Tibial artery (tissue), 4 donors: Measurements from ENCODE around the gene CHMP4A.

Experiments used
- DNase-seq, 2 donors: peaks; one replicate each; pipeline ENCODE4 v3.0.0-alpha.2; 2019
- H3K27ac ChIP-seq, 2 donors: fragments of 200-600 bp; sonication (generic) in 1 of 2; 1 replicate in 1 of 2; 2 replicates in 1 of 2; pipeline ENCODE4 v1.5.1; 2018 to 2019; ENCODE audit warnings: mild to moderate bottlenecking in 1 of 2
- H3K27me3 ChIP-seq, 2 donors: fragments of 200-600 bp; sonication (generic) in 1 of 2; one replicate each; pipeline versions ENCODE4 v1.5.1 to v1.6.0; 2016 to 2019
- H3K36me3 ChIP-seq, 3 donors: fragments of 200-600 bp; sonication (generic) in 2 of 3; one replicate each; pipeline ENCODE4 v1.5.1; 2016 to 2019; ENCODE audit warnings: mild to moderate bottlenecking in 2 of 3
- H3K4me1 ChIP-seq, 4 donors: fragments of 200-600 bp; sonication (generic) in 2 of 4; 1 replicate in 3 of 4; 2 replicates in 1 of 4; pipeline ENCODE4 v1.5.1; 2016 to 2019
- H3K4me3 ChIP-seq, 2 donors: fragments of 200-600 bp; sonication (generic) in 1 of 2; 1 replicate in 1 of 2; 2 replicates in 1 of 2; pipeline ENCODE4 v1.5.1; 2018 to 2019; ENCODE audit warnings: mild to moderate bottlenecking in 2 of 2
- H3K9me3 ChIP-seq, 3 donors: fragments of 200-600 bp; sonication (generic) in 1 of 3; one replicate each; pipeline ENCODE4 v1.5.1; 2016 to 2019
- CTCF ChIP-seq, 2 experiments: fragments of 200-600 bp in 1 of 2; fragments of 450-650 bp in 1 of 2; IDR thresholded peaks; one replicate each; pipeline ENCODE4 v1.5.1; 2017 to 2019; ENCODE audit warnings: antibody characterized with exemption in 2 of 2, mild to moderate bottlenecking in 1 of 2, moderate library complexity in 1 of 2
- intact Hi-C: fragments of 100-400 bp; cut with DNase I; formaldehyde crosslinking; loops from one replicate; pipeline ENCODE4 v1.15.0; 2023; ENCODE audit warnings: low total_unique reads

Gene CHMP4A

DNA sequence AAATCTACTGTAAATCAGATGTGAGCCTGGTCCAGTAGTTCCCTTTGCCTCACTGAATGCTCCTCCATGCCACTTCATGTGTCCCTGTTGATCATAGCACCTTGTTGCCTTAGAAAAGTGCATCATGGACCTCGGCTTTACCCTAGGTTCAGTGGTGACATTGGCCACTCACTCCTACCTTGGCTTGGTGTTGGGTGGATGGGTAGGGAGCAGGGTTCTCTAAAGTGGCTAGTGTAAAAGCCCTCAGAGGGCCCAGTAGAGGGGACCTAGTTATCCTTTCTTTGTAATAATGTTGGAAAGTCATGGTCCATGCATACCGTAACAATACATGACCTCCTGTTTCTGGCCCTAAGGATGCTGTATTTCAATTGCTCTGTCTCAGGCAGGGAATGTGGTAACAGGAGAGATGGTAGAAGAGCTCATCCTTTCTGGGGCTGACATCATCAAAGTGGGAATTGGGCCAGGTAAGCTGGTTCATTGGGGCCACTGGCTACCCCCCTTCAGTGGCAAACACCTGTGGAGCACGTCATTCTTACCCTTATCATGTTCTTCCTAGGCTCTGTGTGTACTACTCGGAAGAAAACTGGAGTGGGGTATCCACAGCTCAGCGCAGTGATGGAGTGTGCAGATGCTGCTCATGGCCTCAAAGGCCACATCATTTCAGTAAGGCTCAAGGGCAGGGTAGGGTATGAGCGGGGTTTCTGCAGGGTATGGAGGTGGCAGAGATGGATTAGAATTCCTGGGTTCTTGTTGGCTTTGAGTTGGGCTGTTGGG lies 23.6 kb upstream of the CHMP4A start:
- H3K4me3 ChIP-seq = no peak overlapping the region
- H3K27me3 ChIP-seq = no peaks in the 10 kb centered on the region
- H3K4me1 ChIP-seq = peaks cover 0 to 59% (median 41%) of the 10 kb centered on the region in 4 donors
- DNase-seq = peak in 1 of 2 donors; percentile 32
- H3K27ac ChIP-seq = no peak overlapping the region
- TF ChIP-seq CTCF (IDR thresholded peaks at IDR 0.05) = no peak
- H3K9me3 ChIP-seq = no peaks in the 10 kb centered on the region
- intact Hi-C loops = no loop called here
- peaks cover 45 to 61% (median 57%) of the 10 kb centered on the region in 3 donors for H3K36me3 ChIP-seq

DNA sequence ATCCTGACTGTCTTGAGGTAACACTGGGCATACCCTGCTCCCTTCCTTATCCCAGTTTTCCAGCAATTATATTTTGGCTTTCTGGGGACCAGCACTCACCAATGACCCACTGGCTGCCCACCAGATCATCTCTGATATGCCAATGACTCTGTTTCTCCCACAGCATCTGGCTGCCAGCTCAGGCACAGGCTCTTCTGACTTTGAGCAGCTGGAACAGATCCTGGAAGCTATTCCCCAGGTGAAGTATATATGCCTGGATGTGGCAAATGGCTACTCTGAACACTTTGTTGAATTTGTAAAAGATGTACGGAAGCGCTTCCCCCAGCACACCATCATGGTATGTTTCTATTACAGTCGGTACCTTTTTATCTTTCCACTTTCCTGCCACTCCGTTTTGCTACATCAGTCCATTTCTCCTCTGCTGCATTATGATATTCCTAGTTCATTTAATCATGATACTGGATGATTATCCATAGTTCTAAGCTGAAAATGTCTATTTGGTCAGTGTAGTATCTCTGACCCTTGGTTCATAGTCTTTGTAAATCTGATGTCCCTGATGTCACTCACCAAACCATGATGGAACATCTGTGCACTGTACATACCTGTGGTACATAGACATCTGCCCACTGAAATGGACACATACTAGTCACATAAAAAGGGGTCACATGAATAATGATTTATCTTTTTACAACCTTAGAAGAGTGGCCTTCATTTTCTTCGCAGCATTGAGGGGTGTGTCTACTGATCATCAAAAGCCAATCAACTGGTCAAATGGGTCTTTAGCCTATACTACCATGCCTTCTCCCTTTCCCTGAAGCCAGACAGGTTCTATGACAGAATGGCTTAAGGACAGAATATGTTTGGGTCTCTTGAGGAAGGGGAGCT lies 22.8 kb upstream of the CHMP4A start:
- intact Hi-C loops = no loop called here
- Histone ChIP-seq H3K36me3 (peaks cover 44 to 59% (median 55%) of the 10 kb centered on the region in 3 donors), H3K27ac (no peak overlapping the region)

GRCh38 chr14:24234095-24235005 lies 21.1 kb upstream of the CHMP4A start:
- peak overlapping the region in 1 of 2 donors; percentile 88 for H3K27ac ChIP-seq
- no peak overlapping the region for H3K4me3 ChIP-seq
- no peaks in the 10 kb centered on the region for H3K27me3 ChIP-seq
- no peaks in the 10 kb centered on the region for H3K9me3 ChIP-seq
- intact Hi-C loops = no loop called here
- no peak for TF ChIP-seq CTCF (IDR thresholded peaks at IDR 0.05)
- H3K36me3 ChIP-seq = peaks cover 34 to 46% (median 38%) of the 10 kb centered on the region in 3 donors
- H3K4me1 ChIP-seq = peaks cover 0 to 48% (median 29%) of the 10 kb centered on the region in 4 donors
- no peak for DNase-seq

More for the DNA sequence above, 22.8 kb upstream of the CHMP4A start:
- TF ChIP-seq CTCF (IDR thresholded peaks at IDR 0.05) = no peak
- Histone ChIP-seq H3K4me3 (no peak overlapping the region), H3K27me3 (no peaks in the 10 kb centered on the region), H3K4me1 (peaks cover 0 to 58% (median 39%) of the 10 kb centered on the region in 4 donors), H3K9me3 (no peaks in the 10 kb centered on the region)
- peak in 1 of 2 donors; percentile 4 for DNase-seq

DNA sequence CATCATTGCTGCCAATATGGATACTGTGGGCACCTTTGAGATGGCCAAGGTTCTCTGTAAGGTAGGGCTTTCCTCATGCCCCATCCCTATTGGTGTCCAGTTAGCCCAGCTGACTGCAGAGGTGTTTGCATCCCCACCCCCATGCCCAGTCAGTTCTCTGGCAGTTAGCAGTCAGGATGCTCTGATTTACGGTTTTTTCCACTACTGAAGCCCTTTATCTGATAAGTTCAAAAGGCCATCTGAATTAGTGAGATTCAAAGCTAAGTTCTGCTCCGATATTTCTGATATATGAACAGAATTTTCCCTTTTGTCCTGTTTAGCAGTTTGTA lies 20.2 kb upstream of the CHMP4A start:
- peak overlapping the region; percentile 75 to 89 for H3K4me3 ChIP-seq
- intact Hi-C loops = no loop called here
- no peaks in the 10 kb centered on the region for H3K27me3 ChIP-seq
- no peak for TF ChIP-seq CTCF (IDR thresholded peaks at IDR 0.05)
- peak in 1 of 2 donors; percentile 47 for DNase-seq
- peaks cover 0 to 39% (median 29%) of the 10 kb centered on the region in 4 donors for H3K4me1 ChIP-seq
- H3K27ac ChIP-seq = peak overlapping the region; percentile 85 to 88
- no peaks in the 10 kb centered on the region for H3K9me3 ChIP-seq
- peaks cover 28 to 38% (median 31%) of the 10 kb centered on the region in 3 donors for H3K36me3 ChIP-seq
